Subcutaneous abdominal adipose tissue (tissue), 5 donors: ENCODE data around the gene KBTBD8.

Experiments
- H3K27ac ChIP-seq: one replicate; pipeline ENCODE4 v1.7.0; 2013; ENCODE audit warnings: low read depth, mild to moderate bottlenecking, inconsistent platforms, low read length, moderate library complexity
- H3K27me3 ChIP-seq, 5 donors: one replicate each; pipeline ENCODE4 v1.7.0; 2013; ENCODE audit warnings: low read length in 5 of 5, inconsistent platforms in 1 of 5; ENCODE audit not compliant: control insufficient read depth in 5 of 5, insufficient read depth in 4 of 5
- H3K36me3 ChIP-seq, 5 donors: one replicate each; pipeline ENCODE4 v1.7.0; 2013; ENCODE audit warnings: low read length in 5 of 5; ENCODE audit not compliant: control insufficient read depth in 5 of 5, insufficient read depth in 5 of 5
- H3K4me1 ChIP-seq, 5 donors: one replicate each; pipeline ENCODE4 v1.7.0; 2013; ENCODE audit warnings: low read length in 5 of 5, mild to moderate bottlenecking in 3 of 5, moderate library complexity in 1 of 5; ENCODE audit not compliant: control insufficient read depth in 5 of 5, insufficient read depth in 5 of 5
- H3K4me3 ChIP-seq, 5 donors: one replicate each; pipeline ENCODE4 v1.7.0; 2013; ENCODE audit warnings: low read length in 5 of 5, low read depth in 1 of 5
- H3K9ac ChIP-seq, 5 donors: one replicate each; pipeline ENCODE4 v1.7.0; 2013; ENCODE audit warnings: low read length in 5 of 5, mild to moderate bottlenecking in 4 of 5, moderate library complexity in 3 of 5
- H3K9me3 ChIP-seq, 5 donors: one replicate each; pipeline ENCODE4 v1.7.0; 2013; ENCODE audit warnings: low read length in 5 of 5; ENCODE audit not compliant: control insufficient read depth in 5 of 5
- donor health status: healthy.
- donor health status: healthy.
- donor health status: healthy.
- donor health status: healthy.
- donor health status: healthy.

Gene KBTBD8

DNA sequence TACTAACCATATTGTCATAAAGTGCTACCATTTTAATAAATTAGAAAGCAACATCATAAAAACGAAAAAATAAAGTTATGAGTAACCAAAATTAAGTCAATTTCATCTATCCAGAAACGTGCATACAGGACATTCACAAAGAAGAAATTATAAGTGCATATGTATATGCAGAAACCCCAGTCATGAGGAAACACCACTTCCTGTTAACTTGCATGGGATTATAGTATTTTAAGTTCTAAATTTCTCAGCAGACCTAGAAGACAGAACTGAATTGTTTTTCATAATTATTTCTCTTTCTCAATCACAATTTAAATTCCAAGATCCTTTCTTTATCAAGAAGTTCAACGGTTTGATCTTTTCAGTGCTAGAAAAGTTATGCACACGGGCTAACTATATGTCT is 1.4 kb upstream of the KBTBD8 start:
- Histone ChIP-seq H3K27ac (no peak overlapping the region), H3K9ac (no peak overlapping the region), H3K36me3 (no peaks in the 10 kb centered on the region), H3K4me3 (no peak overlapping the region), H3K27me3 (peaks cover 0 to 5% (median 3%) of the 10 kb centered on the region in 5 donors), H3K4me1 (peaks cover 0 to 19% (median 13%) of the 10 kb centered on the region in 5 donors), H3K9me3 (no peaks in the 10 kb centered on the region)

DNA sequence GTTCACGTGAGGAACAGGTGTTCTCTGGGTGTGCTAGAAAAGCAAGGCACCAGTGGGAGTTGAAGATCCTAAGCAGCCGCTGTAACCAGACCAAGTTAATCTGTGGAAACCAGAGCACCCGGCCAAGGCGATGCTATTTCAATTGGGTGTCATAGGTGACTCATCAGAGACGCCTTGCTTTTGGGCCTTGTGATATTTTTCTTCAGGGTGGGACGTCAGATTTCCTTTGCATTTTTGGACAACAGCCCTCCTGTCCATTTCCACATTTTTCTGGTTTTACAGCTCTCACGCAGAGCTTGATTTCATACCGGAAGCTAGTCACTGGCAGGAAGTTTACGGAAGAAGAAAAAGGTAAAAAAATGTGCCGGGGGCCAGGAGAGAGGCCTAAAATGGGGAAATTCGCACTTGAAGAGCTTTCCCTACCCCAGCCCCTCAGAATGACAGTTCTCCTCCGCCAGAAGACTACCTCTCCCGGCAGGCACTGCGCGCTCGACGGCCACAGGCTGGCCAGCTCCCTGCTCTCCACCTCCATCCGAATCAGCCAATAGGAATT is 471 bp upstream of the KBTBD8 start:
- no peak overlapping the region for H3K27ac ChIP-seq
- peak overlapping the region in 3 of 5 donors; percentile 37 to 74 (median 68) for H3K9ac ChIP-seq
- no peaks in the 10 kb centered on the region for H3K9me3 ChIP-seq
- H3K4me3 ChIP-seq, result peak overlapping the region; percentile 18 to 90 (median 71)
- peaks cover 0 to 4% (median 0%) of the 10 kb centered on the region in 5 donors for H3K27me3 ChIP-seq
- H3K36me3 ChIP-seq, result no peaks in the 10 kb centered on the region
- peaks cover 0 to 19% (median 13%) of the 10 kb centered on the region in 5 donors for H3K4me1 ChIP-seq

- H3K36me3 ChIP-seq, result peaks cover 0 to 6% (median 4%) of the 10 kb centered on the region in 5 donors
- H3K27me3 ChIP-seq, result no peaks in the 10 kb centered on the region
- peaks cover 0 to 19% (median 13%) of the 10 kb centered on the region in 5 donors for H3K4me1 ChIP-seq
- peak overlapping the region in 4 of 5 donors; percentile 38 to 73 (median 58) for H3K9ac ChIP-seq
- no peaks in the 10 kb centered on the region for H3K9me3 ChIP-seq
- peak overlapping the region; percentile 19 for H3K27ac ChIP-seq
- H3K4me3 ChIP-seq, result peak overlapping the region; percentile 83 to 90 (median 86)
These were observed 763 bp downstream of the KBTBD8 start for GRCh38 chr3:66998904-66999235.

DNA sequence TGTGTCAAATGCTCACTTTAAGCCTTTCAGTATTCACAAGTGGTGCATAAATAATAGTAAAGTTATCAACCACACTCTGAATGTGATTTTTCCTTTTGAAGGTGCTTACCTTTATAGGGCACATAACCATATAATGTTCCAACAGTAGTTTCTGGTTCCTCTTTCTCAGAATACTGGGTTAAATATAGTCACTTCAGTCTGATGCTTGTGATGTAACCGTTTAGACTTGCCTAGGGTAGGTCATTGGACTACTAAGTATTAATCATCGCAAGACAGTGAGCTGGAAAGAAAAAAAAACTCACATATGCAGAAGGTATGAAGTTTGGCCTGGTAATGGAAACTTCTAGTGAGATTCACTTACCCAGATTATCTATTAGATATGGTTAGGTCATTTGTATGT is 1.9 kb downstream of the KBTBD8 start:
- Histone ChIP-seq H3K9me3 (no peaks in the 10 kb centered on the region), H3K4me3 (no peak overlapping the region), H3K4me1 (peaks cover 0 to 19% (median 13%) of the 10 kb centered on the region in 5 donors), H3K27me3 (no peaks in the 10 kb centered on the region), H3K27ac (no peak overlapping the region), H3K9ac (no peak overlapping the region), H3K36me3 (peaks cover 0 to 7% (median 4%) of the 10 kb centered on the region in 5 donors)

DNA sequence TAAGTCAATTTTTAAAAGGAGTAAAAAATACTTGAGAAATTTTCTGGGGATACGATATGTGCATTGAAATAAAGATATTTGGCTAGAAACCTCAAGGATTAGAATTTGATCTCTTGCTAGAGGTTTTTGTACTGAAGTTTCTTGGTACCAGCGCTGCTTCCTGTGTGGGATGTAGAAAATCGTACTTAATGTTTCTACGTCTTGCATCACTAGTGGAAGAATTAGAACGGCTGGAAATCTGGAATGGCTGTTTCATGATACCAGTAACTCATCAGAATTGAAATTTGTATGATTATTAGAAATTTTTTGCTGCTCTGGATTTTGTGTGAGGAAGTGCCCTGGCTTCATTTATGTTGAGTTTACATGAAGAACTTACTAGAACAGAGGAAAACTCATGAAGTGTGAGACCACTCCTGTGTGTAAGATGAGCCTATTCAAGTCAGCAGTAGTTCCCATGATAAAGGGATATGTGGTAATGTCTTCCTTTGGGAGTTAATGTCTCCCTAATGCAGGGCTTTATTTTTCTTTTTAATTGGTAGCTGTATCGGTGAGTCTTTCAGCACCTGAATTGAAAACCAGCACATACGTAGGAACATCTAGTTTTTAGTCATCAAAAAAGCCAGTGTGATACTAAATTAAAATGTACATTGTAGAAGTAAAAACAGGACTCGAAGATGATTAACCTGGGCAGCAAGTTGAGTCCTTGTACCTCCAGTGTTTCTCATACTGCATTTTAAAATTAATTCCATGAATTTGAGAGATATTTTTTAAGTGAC is 3.2 kb downstream of the KBTBD8 start:
- no peak overlapping the region for H3K27ac ChIP-seq
- no peak overlapping the region for H3K9ac ChIP-seq
- H3K4me3 ChIP-seq, result no peak overlapping the region
- H3K36me3 ChIP-seq, result peaks cover 0 to 7% (median 4%) of the 10 kb centered on the region in 5 donors
- H3K27me3 ChIP-seq, result no peaks in the 10 kb centered on the region
- peaks cover 0 to 19% (median 13%) of the 10 kb centered on the region in 5 donors for H3K4me1 ChIP-seq
- no peaks in the 10 kb centered on the region for H3K9me3 ChIP-seq

DNA sequence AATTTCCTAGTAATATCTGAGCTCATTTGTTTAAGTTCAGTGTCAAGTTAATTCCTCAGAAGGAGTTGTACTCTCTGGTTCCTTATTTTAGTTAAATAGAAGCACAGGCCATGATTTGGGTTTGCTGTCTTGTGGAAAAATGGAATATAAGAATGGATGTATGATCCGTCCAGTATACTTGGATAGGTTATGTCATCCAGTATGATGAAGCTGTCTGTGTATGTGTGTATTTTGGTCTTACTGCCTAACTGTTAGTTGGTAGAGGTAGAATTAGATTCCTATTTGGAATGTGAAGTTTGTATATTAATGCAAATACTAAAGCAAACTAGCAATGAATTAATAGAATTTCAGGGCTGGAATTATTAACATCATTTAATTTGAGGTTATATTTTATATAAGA is 7.9 kb downstream of the KBTBD8 start:
- Histone ChIP-seq H3K4me3 (no peak overlapping the region), H3K27ac (no peak overlapping the region), H3K4me1 (no peaks in the 10 kb centered on the region), H3K27me3 (no peaks in the 10 kb centered on the region), H3K36me3 (peaks cover 0 to 7% (median 4%) of the 10 kb centered on the region in 5 donors), H3K9ac (no peak overlapping the region), H3K9me3 (no peaks in the 10 kb centered on the region)

DNA sequence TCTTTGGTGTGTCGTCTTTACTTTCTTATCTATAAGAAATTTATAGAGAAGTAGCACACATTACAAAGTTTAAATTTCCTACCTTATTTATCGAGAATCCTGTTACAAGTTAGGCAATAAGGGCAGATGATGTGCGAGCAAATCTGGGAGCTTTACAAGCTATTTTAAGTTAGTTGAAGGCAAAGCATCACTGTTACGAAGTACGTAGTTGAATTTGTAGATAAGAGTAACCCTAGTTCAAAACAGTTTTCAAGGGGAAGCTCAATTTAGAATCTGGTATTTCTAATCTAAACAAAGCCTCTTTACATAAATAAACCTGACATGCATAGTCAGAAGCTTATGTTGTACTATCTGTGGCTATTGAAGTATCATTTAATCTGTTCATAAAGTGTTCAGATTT is 8.4 kb downstream of the KBTBD8 start:
- Histone ChIP-seq H3K27me3 (no peaks in the 10 kb centered on the region), H3K27ac (no peak overlapping the region), H3K9ac (no peak overlapping the region), H3K36me3 (peaks cover 0 to 7% (median 4%) of the 10 kb centered on the region in 5 donors), H3K9me3 (no peaks in the 10 kb centered on the region), H3K4me3 (no peak overlapping the region), H3K4me1 (no peaks in the 10 kb centered on the region)

DNA sequence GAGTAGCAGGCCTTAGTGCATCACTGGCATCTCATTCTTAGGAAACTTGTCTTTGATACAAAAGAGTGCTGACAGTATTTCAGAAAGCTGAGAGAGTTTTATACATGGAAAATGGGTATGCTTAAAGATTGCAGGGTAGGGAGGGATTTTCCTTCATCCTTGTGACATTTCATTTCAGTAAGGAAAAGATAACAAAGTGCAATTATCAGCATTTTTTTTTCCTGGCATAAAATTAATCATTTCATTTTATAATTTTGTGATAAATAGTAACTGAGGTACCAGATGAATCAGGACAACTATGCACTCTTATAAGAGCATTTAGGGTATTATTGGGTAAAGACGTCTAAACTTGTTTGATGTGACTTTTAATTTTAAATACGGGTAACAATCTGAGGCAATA is 10.3 kb downstream of the KBTBD8 start:
- Histone ChIP-seq H3K27ac (no peak overlapping the region), H3K9me3 (no peaks in the 10 kb centered on the region), H3K36me3 (peaks cover 0 to 6% (median 4%) of the 10 kb centered on the region in 5 donors), H3K27me3 (no peaks in the 10 kb centered on the region), H3K9ac (no peak overlapping the region), H3K4me3 (no peak overlapping the region), H3K4me1 (no peaks in the 10 kb centered on the region)

DNA sequence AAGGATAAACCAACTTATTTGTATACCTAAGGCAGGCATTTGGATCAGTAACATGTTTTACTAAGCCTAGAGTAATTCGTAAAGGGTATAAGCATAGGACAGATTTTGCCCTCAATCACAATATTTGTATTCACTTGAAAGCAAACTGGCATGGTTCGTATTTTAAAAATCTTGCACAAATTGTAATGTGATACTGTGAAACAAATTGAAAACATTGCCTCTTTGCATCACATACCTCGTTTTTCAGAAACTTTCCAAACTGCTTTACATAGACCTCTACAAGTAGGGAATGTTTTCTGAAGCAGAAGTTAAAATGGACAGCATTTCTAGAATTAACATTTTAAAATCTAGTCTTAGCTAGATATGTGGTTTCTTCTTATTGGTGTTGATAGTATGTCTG is 11.6 kb downstream of the KBTBD8 start:
- Histone ChIP-seq H3K36me3 (no peaks in the 10 kb centered on the region), H3K4me3 (no peak overlapping the region), H3K27me3 (no peaks in the 10 kb centered on the region), H3K27ac (no peak overlapping the region), H3K9ac (no peak overlapping the region), H3K9me3 (no peaks in the 10 kb centered on the region), H3K4me1 (no peaks in the 10 kb centered on the region)

DNA sequence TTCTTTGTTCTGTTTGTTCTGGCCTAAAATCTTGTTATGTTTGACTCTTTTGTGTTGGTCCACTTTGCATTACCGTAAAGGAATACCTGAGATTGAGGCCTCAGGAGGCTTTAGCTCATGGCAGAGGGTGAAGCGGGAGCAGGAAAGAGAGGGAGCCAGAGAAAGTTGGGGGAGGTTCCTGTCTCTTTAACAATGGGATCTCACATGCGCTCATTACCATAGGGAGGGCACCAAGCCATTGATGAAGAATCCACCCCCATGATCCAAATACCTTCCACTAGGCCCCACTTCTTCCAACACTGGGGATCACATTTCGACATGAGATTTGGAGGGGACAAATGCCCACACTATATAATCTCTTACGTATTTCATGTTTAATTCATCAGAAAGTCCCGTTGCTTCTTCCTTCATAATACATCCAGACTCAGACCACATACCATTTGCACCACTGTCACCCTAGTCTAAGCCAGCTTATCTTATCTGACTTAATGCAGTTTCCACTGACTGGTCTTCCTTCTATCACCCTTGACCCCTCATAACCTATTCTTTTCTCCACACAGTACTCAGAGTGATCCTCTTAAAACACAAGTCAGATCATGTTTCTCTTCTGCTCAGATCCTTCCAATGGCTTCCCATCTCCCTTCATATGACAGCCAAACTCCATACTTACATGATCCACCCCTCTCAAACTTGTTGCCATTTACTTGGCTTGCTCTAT is 13.5 kb downstream of the KBTBD8 start:
- no peaks in the 10 kb centered on the region for H3K36me3 ChIP-seq
- H3K4me3 ChIP-seq, result no peak overlapping the region
- no peaks in the 10 kb centered on the region for H3K9me3 ChIP-seq
- H3K9ac ChIP-seq, result no peak overlapping the region
- no peaks in the 10 kb centered on the region for H3K27me3 ChIP-seq
- H3K4me1 ChIP-seq, result no peaks in the 10 kb centered on the region
- H3K27ac ChIP-seq, result no peak overlapping the region
